MV-4-11 (cell line): ENCODE measurements around the gene TIMM8A.

Experiments used
- DNase-seq: peaks from one replicate; lab custom pipeline; 2025; lab: John Stamatoyannopoulos, UW

The TIMM8A gene

DNA sequence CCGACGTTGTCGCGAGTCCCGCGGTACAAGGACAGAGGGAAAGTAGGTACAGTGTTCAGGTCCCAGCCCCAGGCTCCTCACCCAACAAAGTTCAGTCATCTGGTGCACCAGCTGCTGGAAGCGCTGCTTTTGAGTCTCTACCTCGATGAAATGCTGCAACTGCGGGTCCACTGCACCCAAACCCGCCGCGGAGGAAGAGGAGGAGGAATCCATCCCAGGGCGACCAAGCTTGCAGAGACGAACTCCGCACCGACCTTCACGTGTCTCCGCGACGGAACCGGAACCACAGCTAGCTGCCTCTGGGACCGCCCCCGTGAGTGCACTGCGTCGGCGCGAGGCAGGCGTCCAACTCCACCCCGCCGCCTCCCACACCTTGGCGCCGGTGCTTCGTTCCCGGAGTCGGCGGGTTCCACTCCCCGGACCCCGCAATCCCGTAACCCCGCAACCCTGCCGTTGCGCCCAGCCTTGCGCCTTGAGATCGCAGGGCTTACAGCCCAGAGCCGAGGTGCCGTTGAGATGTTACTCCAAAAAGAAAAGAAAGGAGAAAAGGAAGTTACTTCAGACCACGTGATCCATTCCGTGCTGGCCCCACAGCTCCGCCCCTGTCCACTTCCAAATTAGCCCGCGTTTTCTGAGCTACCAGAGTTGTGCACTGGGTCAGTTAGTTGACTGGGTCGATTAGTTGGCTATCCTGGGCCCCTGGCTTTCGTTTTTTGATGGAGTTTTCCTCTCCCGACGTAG lies at the start of gene TIMM8A:
TIMM8A (minus strand) TSS at position 291 of the 741 bp plus-strand sequence; CDS start at position 213, 78 bp downstream.
- DNase-seq, result peak; percentile 66

DNA sequence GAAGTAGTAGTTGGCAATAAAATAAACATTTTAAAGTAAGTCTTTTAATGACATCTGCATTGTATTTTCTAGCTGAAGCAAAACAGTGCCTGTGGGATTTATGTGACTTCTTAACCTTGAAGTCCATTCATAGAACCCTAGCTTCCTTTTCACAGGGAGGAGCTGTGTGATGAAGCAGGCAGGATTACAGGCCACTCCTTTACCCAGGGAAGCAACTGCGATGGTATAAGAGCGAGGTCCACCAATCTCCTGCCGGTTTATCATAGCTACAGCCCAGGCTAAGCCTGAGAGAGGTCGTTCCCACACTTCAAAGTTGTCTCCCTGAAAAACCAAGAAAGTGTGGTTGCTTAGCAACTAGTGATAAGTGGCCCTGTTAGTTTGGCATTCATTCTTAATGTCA lies 49.2 kb upstream of the TIMM8A start:
- no peak for DNase-seq

- peak; percentile 77 for DNase-seq
Observed at GRCh38 chrX:101395789-101396188, 47.2 kb upstream of the TIMM8A start.

DNA sequence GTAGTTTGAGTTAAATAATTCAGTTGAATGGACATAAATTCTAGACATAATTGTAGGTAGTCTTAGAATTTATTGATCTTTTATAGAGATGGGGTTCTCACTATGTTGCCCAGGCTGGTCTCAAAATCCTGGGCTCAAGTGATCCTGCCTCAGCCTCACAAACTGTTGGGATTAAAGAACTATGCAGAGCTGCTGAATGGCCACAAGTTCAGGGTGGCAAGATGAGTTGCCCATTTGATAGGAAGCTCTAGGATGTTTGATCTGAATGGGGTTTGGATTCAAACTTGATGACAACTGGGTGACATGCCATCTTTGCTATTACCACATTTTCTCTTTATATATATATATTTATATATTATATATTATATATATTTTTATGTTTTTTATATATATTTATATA lies 45.8 kb upstream of the TIMM8A start:
- no peak for DNase-seq

GRCh38 chrX:101393530-101394305 lies 45.2 kb upstream of the TIMM8A start:
- DNase-seq, result no peak

DNA sequence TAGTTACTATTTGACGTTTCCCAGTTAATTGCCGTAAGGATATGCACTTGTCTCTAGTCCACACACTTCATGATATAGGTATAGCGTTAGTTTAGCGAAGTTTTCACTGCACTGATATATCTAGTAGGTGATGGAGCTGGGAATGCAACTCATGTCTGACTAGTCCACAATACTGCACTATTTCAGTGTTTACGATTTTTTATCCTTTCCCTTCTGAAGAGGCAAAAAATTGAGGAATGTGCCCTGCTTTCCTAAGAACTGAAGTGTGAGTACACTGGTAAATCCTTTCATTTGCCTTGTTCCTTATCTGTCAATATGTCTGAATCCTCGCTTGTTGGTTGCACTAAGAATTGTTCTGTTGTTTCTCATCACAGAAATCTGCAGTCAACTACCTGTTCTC lies 43.3 kb upstream of the TIMM8A start:
- no peak for DNase-seq

- peak; percentile 94 for DNase-seq
Observed at GRCh38 chrX:101390664-101391525, 42.4 kb upstream of the TIMM8A start, which contains the start of gene RPL36A. Gene RPL36A, plus strand, starts transcription at chrX:101391011. Its CDS starts 33 bp downstream, at chrX:101391044.

DNA sequence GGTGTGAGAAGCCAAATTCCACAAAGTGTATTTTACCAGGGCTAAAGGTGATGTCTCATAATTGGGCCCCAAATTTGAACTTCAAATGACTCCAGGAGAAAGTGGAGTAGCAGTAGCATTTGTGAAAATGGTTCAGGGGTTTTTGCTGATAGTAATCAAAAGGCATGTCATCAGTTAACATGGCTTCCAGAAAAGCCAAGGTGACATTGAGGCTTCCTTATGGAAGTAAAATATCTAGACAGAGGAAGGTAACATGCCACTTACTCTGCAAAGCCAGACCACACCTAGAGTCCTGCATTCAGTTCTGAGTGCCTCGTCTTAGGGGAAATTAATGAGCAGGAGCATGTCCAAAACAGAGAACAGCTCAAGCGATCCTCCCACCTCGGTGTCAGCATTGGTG lies 40.1 kb upstream of the TIMM8A start:
- no peak for DNase-seq

- no peak for DNase-seq
Observed at GRCh38 chrX:101386542-101386885, 38.0 kb upstream of the TIMM8A start.

GRCh38 chrX:101385795-101386541 lies 37.4 kb upstream of the TIMM8A start, which contains the start of gene BTK:
Gene BTK, minus strand, starts transcription at chrX:101386191. Its CDS starts 10,907 bp downstream, at chrX:101375284.
- peak; percentile 87 for DNase-seq

DNA sequence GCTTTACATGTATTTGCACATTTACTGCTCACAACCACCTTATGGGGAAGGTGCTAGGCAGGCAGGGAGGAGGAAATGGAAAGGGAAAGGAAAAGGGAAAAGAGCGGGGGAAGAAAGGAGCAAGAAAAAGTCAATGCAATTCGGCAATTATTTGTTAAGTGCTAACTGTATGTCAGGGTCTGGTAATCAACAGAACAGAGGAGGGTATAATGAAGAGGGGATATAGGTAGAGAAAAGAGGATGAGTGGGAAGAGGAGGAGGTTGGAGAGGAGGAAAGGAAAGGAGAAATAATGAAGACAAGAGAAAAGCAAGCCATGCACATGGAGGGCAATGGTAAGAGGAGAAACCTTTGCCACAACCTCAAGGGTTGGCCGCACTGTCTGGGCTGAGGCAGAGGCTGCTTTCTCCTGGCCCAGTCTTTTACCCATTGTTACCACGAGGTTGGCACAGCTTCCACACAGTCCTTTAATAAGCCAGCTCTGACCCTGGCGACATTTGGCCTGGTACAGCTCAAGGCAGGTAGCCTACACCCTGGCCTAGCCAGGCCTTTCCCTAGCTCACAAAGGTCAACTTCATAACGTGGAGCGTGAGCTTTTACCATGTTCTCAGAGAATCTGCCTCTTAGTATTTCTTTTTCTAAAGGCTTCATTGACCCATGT lies 36.6 kb upstream of the TIMM8A start:
- no peak for DNase-seq

DNA sequence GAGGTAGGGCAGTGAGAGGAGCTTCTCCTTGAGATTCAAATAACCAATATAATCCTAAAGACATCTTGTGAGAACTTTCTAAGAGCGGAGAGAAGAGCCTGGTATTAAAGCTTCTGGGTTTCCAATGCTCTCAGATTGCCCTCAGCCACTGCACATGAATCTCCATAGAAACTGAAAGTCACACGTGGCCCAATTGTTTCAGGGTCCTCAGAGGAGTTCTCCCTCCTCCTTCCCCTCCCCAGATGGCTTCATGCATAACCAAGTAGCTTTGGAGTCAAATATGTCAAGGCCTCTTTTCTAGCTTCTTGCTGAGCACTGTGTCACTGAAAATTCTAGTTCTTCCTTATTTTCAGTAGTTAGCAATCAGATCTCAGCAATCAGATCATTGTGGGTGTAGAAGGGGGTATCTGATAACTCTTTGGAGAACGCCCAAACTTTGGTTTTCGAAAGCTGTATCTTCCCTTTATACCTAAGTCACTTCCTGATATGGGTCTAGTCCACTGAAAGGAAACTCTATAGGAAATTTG lies 35.2 kb upstream of the TIMM8A start:
- peak; percentile 31 for DNase-seq

GRCh38 chrX:101377547-101377946 lies 29.0 kb upstream of the TIMM8A start:
- DNase-seq, result peak; percentile 62

DNA sequence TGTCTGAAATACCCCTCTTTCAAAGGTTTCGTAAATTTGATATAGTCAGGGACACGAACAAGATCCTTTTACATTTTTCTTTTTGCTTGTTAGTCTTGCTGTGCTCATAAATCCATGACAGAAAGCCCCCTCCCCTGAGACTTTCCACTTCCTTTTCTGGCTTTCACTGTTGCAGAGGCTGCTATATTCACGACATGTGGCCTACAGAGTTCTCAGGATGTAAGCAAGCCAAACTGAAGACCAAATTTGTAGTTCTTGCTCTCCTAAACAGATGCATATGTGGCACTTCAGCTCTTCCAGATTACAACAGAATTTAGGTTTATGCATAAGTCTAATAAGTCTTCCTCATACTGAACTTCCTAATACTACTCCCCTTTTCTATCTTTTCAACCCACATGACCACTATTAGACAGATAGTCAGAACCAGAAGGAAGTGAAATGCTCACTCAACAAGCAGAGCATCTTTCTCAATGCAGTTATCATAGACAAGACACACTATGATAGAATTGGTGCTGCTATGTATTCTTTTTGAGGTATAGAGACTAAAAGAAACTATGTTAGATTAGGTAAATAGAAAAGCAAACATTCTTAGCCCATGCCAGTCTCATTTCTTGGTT lies 22.5 kb upstream of the TIMM8A start:
- peak; percentile 65 for DNase-seq

DNA sequence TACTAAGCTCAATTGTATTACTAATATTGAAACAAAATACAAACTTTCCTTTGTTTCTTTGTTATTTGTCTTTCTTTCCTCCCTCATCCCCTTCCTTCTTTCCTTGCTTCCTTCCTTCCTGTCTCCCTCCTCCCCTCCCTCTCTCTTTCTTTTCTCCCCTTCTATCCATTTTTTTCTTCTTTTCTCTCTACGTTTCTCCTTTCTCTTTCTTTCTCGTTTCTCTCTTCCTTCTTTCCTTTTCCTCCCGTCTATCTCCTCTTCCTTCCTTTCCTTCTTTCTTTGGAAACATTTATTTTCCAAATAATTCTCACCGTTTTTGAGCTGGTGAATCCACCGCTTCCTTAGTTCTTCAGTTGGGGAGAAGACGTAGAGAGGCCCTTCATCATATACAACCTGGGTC lies 21.1 kb upstream of the TIMM8A start:
- DNase-seq, result no peak

- DNase-seq, result no peak
Observed at GRCh38 chrX:101368800-101369199, 20.3 kb upstream of the TIMM8A start.

- no peak for DNase-seq
Observed at GRCh38 chrX:101365301-101365795, 16.8 kb upstream of the TIMM8A start.

GRCh38 chrX:101362757-101363156 lies 14.2 kb upstream of the TIMM8A start:
- DNase-seq, result no peak

GRCh38 chrX:101362116-101362515 lies 13.6 kb upstream of the TIMM8A start:
- no peak for DNase-seq

GRCh38 chrX:101360390-101360789 lies 11.8 kb upstream of the TIMM8A start:
- DNase-seq, result no peak
